GM19395 (cell line): ENCODE results near the gene BTN2A1.

Experiments used
- ATAC-seq: cut with Tn5 transposase; IDR thresholded peaks from one replicate; pipeline ENCODE4 v1.9.1; 2021; ENCODE audit warnings: mild to moderate bottlenecking, moderate library complexity; ENCODE audit not compliant: unreplicated experiment

Gene BTN2A1

DNA sequence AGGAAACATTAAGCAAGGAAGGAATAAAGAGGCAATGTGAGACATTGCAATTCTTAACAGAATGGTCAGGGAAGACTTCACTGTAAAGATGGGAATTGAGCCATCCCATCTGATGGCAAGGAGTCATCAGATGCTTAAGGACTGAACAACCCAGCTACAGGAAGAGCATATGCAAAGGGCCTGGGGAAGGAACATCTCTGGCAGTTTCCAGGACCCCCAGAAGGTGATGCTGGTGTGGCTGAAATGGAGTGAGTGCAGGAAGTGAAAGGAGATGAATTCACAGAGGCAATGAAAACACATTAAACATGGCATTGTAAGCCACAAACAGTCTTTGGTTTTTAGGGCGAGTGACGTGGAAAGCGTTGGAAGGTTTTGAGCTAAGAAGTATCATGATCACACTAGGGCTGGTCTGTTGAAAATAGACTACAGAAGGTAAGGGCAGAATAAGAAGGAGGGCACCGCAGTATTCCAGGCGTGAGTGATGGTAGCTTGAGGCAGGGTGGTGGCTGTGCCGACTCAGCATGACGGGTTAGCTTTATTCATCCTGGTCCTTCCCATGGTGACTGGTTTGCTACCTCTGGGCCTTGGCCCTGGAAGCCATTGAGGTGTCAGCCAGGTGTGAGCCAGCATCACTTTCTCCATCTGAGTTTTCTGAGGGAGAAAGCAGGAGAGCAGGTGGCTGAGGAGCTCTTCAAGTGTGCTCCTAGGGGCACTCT lies 6.8 kb downstream of the BTN2A1 start:
- no peak for ATAC-seq

DNA sequence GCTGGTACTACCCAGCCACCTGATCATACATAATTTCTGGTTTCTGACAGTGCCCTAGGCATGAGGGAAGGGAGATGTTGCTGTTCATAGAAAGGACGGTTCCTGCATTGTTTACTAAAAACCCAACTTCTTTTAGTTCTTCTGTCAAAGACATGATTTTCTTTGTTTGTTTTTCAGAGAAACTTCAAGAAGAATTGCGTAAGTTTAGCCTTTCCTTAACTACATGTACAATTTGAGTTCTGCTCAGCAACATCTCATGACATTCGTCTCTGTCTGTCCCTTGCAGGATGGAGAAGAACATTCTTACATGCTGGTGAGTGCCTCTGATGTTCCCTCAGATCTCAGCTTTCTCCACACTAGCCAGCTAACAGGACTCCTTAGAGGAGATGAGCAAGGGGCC lies 8.0 kb downstream of the BTN2A1 start:
- ATAC-seq = no peak

DNA sequence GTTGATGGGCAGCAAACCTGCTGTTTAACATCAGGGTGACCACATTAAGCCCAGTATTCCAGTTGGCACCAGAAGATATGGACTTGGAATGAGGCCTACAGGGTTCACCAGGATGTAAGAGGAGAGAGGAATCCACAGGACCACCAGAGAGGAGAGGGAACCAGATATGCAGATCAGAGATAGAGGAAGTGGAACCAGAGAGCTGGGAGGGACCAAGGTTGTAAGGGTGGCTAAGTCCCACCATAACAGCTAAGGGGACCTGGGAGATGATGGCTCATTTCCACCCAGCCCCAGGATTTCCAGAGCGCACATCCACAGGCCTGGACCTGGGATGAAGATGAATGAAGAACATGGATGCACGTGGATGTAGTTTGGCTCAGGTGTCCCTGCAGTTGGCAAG lies 11.1 kb downstream of the BTN2A1 start:
- ATAC-seq = no peak

DNA sequence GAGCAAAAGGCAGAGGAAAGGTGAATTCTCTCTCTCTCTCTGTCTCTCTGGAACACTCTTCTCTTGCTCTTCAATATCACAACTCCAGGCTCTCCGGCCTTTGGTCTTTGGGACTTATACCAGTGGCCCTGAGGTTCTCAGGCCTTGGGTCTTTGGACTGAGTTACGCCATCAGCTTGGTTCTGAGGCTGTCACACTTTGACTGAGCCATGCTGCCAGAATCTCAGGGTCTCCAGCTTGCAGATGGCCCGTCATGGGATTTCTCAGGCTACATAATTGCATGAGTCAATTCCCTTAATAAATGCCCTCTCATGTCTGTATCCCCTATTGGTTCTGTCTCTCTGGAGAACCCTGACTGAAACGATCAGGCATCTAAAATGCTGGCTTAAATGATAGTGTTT lies 12.9 kb downstream of the BTN2A1 start:
- ATAC-seq = no peak

DNA sequence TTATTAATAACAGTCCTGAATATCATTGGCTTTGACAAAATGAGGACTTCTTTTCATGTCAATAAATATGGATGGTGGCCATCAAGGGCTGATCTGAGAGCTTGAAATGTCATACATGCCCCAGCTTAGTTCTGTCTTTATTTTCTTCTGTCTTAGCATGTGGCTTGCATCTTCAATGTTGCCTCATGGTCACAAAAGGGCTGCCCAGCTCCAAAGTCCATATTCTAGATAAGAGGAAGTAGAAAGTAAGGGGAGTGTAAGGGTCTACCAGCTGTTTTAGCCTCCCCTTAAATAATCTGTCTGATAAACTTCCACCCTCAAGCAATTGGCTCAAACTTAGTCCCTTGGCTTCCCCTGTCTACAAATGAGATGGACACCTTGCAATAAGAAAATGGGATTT lies 14.2 kb downstream of the BTN2A1 start:
- ATAC-seq = no peak

DNA sequence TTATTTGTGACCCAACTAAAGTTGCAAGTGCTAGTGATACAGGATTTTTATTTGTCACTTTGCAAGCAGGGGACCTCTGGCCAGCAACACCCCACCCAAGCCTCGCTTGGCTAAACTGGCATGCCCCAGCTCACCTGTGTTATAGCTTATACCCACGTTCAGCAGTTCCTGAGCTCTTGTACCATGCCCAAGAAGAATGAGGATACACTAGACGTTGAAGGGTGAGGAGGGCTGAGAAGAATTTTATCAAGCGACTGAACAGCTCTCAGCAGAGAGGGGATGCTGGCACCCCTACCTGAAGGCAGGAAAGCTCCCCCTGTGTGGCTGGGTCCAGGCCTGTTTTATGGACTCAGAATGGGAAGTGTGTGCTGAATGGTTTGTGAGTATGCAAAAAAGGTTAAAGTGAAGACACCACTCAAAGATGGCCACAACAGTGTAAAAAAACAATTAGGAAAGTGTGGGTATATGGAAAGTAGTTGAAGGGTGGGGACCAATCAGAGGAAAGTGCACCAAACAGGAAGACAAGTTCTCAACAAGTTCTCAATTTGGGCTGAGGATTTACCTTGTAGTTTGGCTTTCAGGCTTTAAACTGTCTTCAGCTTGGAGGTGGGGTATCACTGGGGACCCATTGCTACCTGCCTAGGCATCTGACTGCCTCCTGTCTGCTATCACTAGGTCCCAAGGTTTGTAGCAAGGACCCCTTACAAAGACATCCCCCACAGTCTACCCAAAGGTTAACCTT lies 15.0 kb downstream of the BTN2A1 start:
- ATAC-seq = no peak

DNA sequence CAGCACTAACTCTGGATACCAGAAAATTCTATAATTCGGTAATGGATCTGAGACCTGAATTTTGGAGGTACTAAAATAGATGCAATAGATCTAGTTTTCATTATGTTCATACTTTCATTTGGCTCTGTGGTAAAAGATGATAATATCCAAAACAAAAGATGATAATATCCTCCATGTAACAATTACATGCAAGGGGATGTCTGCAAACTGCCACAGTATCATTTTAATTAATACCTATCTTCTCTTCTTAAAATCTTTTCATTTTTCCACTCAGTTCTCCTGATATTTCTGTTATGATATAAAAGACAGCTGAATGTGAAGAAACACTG lies 15.6 kb downstream of the BTN2A1 start:
- ATAC-seq = peak; percentile 5

DNA sequence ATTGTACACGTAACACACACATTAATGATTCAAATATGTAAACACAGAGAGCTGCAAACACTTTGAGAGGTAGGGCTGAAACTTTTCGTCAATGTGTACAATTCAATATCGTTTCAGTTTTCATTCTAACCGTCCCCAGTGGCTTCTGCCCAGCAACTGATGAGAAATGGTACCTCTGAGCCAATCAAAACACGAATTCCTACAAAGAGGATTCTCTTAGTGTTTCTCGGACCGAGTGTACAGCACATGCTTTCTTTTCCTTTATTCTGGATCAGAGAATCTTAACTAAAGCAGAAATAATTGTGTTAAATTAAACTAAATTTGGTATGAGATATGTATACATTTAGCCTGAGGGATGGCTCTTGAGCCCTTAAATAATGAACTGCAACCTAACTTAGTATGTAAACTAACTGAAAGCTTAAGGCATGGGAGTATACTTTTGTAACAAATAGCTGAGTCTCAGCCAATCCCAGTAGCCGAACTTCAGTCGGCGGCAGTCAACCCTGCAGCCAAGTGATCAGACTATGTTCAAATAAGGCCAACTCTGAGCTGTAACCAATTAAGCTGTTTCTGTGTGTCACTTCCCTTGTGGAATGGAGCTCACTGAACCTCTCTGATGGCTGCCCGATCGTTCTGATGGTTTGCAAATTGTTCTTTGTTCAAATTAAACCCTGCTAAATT lies 16.1 kb downstream of the BTN2A1 start:
- peak; percentile 95 for ATAC-seq

DNA sequence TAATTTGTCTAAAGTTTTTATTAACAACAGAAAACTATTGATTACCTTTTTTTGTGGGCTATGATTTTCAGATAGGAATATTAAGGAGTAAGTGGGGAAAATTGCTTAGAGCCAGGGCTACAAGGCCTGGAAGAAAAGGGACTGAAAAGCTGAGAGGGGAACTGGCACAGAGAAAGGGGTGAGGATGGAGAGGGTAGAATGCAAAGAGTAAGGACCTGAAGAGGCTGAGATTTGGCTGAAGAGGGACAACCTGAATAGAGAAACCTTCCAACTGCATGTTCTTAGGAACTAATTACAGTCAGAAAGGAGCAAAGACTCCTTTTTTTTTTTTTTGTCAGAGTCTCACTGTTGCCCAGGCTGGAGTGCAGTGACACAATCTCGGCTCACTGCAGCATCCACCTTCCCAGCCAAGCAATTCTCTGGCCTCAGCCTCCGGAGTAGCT lies 16.7 kb downstream of the BTN2A1 start:
- ATAC-seq = no peak

DNA sequence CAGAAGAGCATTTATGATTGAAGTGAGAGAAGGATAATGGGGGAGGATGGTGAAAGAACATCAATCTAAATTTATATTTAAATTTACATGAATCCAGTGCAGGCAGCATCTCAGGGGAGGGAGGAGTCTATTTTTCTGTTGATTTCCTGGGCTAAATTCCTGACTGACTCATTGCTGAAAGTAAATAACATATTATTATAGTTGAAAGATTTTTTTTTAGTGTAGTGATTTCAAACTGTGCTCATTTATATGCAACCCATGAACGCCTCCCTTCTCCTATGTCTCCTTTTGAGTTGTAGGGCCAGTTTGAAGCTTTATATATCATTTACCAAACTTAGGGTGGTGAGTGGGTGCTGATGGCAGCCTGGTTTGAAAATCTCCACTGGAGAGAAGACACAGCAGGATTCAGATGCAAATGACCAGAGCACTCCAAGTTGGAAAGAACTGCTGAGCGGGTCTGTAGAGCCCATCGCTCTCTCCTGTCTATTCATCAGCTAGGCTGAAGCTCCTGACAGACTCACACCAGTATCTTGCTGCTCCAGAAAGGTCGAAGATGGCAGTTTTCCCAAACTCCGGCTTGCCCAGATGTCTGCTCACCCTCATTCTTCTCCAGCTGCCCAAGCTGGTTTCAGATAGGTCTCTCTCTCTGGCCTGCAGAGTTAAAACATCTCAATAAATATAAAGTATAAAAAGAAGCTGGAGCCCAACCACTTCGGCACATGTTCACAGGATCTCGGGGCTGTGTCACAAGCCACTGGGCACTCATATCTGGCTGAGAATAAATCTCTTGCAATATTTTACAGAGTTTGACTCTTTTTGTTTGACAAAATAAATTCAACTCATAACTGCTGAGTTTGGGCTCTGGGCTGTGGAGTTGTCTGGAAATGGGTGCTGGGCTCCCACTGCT lies 18.3 kb downstream of the BTN2A1 start:
- ATAC-seq = no peak

DNA sequence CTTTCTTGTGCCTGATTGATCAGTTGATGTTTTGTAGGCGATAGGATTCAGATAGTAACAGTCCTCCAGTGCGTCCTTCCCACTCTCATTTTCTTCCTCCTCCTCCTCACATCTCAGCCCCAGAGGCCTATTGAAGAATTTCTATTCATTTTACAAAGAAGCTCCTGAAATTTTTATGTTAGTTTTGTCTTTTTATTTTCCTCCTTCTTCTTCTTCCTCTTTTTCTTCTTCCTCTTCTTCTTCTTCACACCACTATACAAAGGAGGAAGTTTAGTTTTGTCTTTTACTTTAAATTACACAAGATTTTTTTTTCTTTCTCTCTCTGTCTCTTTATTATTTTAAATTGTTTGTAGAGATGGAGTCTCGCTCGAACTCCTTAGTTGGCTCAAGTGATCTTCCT lies 19.1 kb downstream of the BTN2A1 start:
- ATAC-seq = no peak

DNA sequence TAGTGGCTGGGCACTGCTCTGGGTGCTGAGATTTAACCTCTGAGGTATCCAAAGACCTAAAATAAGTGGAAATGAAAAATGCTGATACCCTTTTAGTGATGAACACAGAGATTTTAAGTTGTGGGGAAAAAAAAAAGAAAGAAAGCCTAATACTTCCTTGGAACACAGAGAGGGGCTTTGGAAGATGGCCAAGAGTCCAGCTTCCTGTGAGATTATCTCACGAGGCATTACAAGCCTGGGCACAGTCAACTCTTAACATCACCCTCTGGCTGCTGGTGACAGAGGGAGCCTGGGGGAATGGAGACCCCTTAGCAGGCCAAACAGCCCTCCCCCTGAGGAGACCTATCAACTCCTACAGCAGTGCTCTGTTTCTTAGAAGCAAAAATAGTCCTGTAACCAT lies 19.7 kb downstream of the BTN2A1 start:
- no peak for ATAC-seq

DNA sequence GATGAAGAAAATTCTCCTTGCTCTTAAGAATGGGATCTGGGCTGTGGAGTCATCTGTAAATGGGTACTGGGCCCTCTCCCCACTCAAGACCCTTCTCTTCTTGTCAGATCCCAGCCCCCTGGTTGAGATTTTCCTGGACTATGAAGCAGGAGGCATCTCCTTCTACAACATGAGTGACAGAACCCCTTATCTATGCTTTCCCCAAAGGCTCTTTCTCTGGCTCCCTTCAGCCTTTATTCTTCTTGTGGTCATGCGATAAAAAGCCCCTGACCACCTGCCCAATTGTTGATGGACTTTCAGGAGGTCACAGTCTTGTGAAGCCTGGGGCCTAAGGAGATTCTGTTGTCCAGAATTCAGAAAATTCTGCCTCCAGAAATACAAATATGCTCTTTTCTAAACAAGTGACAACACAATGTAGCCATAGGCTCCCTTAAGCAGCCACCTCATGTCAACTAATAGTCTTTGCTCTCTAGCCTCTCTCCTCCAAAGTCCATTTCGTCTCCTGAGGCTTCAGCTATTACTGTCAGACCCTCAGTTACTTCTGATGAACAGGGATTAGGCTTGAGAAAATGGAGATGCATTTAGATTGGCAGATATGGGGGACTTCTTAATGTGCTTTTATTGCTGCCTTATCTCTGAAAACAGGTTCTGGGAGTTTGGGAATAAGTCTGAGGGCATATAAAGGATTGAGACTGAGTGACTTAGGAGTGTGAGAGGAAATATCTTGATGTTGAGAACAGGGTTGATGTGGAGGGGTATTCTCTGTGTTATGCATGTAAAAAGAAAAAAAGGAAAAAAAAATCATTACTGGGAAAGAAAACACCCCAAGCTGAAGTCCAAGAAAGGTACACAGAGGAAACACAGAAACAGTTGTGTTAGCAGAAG lies 20.6 kb downstream of the BTN2A1 start:
- no peak for ATAC-seq

DNA sequence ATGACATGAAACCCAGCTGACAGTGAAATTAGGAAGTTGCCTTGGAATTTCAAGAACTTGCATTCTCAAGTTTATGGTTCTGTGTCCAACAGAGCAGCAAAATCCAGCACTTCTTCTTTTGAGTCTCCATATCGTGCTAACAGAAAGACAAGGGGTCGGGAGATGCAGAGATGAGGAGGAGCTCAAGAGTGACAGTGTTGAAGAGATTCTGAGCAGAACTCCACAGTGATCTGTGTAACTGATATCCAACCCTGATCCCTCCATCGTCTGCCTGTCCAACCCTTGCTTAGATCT lies 21.2 kb downstream of the BTN2A1 start:
- ATAC-seq = no peak

DNA sequence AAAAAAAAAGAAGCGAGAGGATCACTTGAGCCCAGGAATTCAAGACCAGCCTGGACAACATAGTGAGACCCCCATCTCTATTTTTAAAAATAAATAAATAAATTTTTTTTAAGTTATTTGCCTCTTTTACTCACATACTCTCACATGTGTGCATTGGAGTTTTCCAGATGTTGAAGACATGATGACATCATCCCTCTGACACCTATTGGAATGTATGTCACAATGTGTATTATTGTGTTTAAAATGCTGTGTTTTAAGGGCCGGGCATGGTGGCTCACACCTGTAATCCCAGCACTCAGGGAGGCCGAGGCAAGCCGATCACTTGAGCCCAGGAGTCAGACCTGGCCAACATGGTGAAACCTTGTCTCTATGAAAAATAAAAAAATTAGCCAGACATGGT lies 24.6 kb downstream of the BTN2A1 start:
- ATAC-seq = no peak

DNA sequence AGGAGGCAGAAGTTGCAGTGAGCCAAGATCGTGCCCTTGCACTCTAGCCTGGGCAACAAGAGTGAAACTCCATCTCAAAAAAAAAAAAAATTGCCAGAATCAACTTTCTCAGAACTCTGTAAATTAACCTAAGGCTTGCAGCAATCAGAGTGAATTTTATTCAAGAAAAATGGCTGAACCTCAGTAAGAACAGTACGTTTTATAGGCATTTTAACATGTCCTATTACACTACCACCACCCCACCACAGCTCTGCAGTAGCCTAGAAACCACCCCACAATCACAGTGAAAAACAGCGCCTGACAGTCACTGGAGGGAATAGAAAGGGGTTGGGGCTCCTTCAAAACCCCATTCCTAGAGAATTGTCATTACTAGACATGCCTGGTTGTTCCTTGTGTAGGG lies 26.0 kb downstream of the BTN2A1 start:
- ATAC-seq = no peak

DNA sequence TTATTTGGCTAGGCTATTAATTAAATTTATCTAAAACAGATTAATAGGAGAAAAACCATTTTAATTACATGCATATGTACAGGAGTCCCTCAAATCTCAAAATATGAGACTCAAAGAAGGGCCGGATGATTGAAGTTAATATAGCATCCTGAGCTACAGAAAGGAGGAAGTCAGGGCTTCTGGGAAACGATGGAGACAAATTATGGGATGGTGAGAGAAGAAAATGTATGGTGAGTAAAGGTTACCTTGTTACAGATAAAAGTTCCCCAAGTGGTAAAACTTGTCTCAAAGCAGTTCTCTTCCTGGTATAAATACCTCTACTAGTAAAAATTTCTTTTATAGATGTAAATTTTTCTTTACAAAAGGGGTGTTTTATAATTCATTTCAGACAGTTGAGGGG lies 26.4 kb downstream of the BTN2A1 start:
- no peak for ATAC-seq

DNA sequence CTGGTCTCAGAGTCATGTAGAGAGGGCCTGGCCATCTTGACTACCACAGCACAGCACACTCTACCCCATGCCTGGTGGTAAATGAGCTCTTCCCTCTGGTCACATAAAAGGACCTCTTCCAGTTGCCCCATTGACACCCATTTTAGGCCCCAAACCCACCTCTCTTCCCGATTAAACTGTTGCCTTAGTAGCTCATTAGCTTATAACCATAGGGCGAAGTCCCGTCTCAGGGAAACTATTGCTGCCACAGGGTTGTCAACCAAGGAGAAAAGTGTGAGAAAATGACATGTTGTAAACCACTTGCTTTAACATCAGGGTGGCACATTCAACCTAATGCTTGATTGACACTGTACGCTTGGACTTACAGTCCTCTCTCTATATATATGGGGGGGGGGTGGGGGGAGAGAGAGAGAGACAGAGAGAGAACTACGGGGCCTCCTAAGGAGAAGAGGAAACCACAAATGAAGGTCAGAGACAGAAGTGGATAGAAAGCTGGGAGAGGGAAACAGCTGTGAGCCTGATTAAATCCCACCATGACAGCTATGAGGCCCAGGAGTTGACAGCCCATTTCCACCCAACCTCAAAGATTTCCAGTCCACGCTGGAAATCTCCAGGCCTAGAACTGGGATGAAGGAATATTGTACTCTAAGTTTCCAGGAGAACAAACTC lies 27.5 kb downstream of the BTN2A1 start:
- no peak for ATAC-seq

DNA sequence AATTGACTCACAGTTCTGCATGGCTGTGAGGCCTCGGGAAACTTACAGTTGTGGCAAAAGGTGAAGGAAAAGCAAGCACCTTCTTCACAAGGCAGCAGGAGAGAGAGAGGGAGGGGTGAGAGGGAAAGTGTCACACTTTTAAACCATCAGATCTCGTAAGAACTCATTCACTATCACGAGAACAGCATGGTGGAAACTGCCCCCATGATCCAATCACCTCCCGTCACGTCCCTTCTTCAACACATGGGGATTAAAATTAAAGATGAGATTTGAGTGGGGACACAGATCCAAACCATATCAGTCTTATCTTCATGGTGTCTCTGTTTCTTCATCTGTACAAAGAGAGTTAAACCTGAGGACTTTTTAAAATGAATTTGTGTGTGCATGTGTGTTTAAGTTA lies 28.6 kb downstream of the BTN2A1 start:
- ATAC-seq = no peak

DNA sequence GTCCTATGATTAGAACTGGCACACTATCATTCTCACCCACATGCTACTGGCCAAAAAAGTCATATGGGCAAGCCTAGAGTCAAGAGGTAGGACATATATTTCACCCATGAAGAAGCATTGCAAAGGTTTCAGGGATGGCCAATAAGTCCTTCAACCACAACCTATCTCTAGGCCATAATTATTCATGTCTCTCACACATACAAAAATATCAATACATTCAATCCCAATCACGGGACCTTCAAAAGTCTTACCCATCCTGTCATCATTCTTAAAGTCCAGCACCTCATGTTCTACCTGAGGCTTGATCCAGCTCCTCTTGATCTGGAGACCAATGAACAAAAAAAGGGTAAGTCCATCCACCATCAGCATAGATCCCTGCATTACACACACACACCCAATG lies 29.7 kb downstream of the BTN2A1 start:
- ATAC-seq = no peak
